SU-DHL-6 (cell line): ENCODE measurements around the gene F13B.

Experiments
- CTCF ChIP-seq: fragments of 200-600 bp; sonication (generic); IDR thresholded peaks from one replicate; pipeline ENCODE4 v1.5.1; 2017; ENCODE audit warnings: antibody characterized with exemption, mild to moderate bottlenecking, low read length, moderate library complexity; ENCODE audit not compliant: insufficient read depth, poor library complexity, severe bottlenecking
- EZH2phosphoT487 ChIP-seq: fragments of 200-600 bp; sonication (generic), shearing (Covaris generic); conservative IDR thresholded peaks from 2 replicates; pipeline ENCODE4 v1.6.1; 2018; ENCODE audit warnings: mild to moderate bottlenecking, antibody characterized with exemption, low read length, moderate library complexity, mixed read lengths

- TF ChIP-seq CTCF (no peak), EZH2phosphoT487 (no peak)
Measured at GRCh38 chr1:197013234-197013633, 53.8 kb downstream of the F13B start.
